HepG2 (cell line): Measurements from ENCODE around the gene C3orf62. TPM values are rescaled to one million over a fixed set of nuclear protein-coding genes. Genes with fewer than 3 reads are reported as not detected.

ENCODE experiments used
- DR1 ChIP-seq: sonication (generic); formaldehyde crosslinking; IDR thresholded peaks from 2 replicates; pipeline ENCODE4 v1.8.0; 2021; ENCODE audit warnings: mild to moderate bottlenecking, missing genetic modification reagents, inconsistent platforms
- GFI1 ChIP-seq: sonication (generic); formaldehyde crosslinking; IDR thresholded peaks from 2 replicates; pipeline ENCODE4 v1.5.0; 2020; ENCODE audit warnings: missing genetic modification reagents, mild to moderate bottlenecking, borderline replicate concordance
- GTF3A ChIP-seq: sonication (generic); formaldehyde crosslinking; conservative IDR thresholded peaks from 2 replicates; pipeline ENCODE4 v1.4.0; 2020; ENCODE audit warnings: mild to moderate bottlenecking, missing genetic modification reagents
- HNRNPK ChIP-seq: fragments of 200-400 bp; formaldehyde crosslinking; IDR thresholded peaks from 2 replicates; pipeline ENCODE4 v1.6.1; 2018; ENCODE audit warnings: low read length, low read depth, moderate library complexity, mild to moderate bottlenecking; ENCODE audit not compliant: poor library complexity, severe bottlenecking
- KAT7 ChIP-seq: IDR thresholded peaks from 2 replicates; pipeline ENCODE4 v1.6.1; 2018; ENCODE audit warnings: borderline replicate concordance, missing compliant biosample characterization
- KLF9 ChIP-seq: IDR thresholded peaks from 2 replicates; pipeline ENCODE4 v1.6.1; 2016; ENCODE audit warnings: low read depth
- PHF8 ChIP-seq: sonication (generic); formaldehyde crosslinking; IDR thresholded peaks from 2 replicates; pipeline ENCODE4 v1.5.0; 2020; ENCODE audit warnings: missing genetic modification reagents
- YEATS4 ChIP-seq: sonication (generic); formaldehyde crosslinking; IDR thresholded peaks from 2 replicates; pipeline ENCODE4 v1.4.0; 2020; ENCODE audit warnings: missing genetic modification reagents, borderline replicate concordance
- ZNF510 ChIP-seq: sonication (generic); formaldehyde crosslinking; IDR thresholded peaks from 2 replicates; pipeline ENCODE4 v1.4.0; 2020; ENCODE audit warnings: low read depth, mild to moderate bottlenecking, missing genetic modification reagents
- ZNF615 ChIP-seq: sonication (generic); formaldehyde crosslinking; IDR thresholded peaks from 2 replicates; pipeline ENCODE4 v1.5.0; 2020; ENCODE audit warnings: mild to moderate bottlenecking, missing genetic modification reagents, borderline replicate concordance
- ZSCAN20 ChIP-seq: sonication (generic); formaldehyde crosslinking; IDR thresholded peaks from 2 replicates; pipeline ENCODE4 v1.4.0; 2020; ENCODE audit warnings: missing genetic modification reagents, mild to moderate bottlenecking, borderline replicate concordance
- polyA plus RNA-seq, 8 experiments: library from polyadenylated mRNA; depleted of rRNA in 3 of 8; stranded (reverse) in 7 of 8; unstranded in 1 of 8; fragments of >200 nt; fragmentation: Illumina TruSeq in 4 of 8; extraction: Trizol in 4 of 8; gene quantifications; 2 replicates each; pipeline versions ENCODE4 v1.2.1 to v1.2.3, GENCODE V29; 2011 to 2016; ENCODE audit warnings: low read depth in 4 of 8, missing spikeins in 1 of 8, mixed read lengths in 1 of 8; ENCODE audit not compliant: insufficient read depth in 1 of 8
- total RNA-seq, 5 experiments: library from RNA; depleted of rRNA; stranded (reverse); fragments of >200 nt; fragmentation: Illumina TruSeq; extraction: Trizol; gene quantifications; 2 replicates each; pipeline ENCODE4 v1.2.3, GENCODE V29; 2016; ENCODE audit warnings: low read depth in 1 of 5
- TF ChIP-seq, protein P1 (sequence below): sonication (generic); formaldehyde crosslinking; IDR thresholded peaks from 2 replicates; pipeline ENCODE4 v1.4.0; 2020; ENCODE audit warnings: mild to moderate bottlenecking, missing genetic modification reagents
- TF ChIP-seq, protein P2 (sequence below): sonication (generic); formaldehyde crosslinking; IDR thresholded peaks from 2 replicates; pipeline ENCODE4 v1.4.0; 2020; ENCODE audit warnings: missing genetic modification reagents
- TF ChIP-seq, protein P3 (sequence below): sonication (generic); formaldehyde crosslinking; IDR thresholded peaks from 2 replicates; pipeline ENCODE4 v1.8.0; 2022; ENCODE audit warnings: missing genetic modification reagents, low read depth, mild to moderate bottlenecking, borderline replicate concordance
- TF ChIP-seq, protein P4 (sequence below): sonication (generic); formaldehyde crosslinking; IDR thresholded peaks from 2 replicates; pipeline ENCODE4 v1.5.1; 2020; ENCODE audit warnings: mild to moderate bottlenecking, missing genetic modification reagents, borderline replicate concordance

C3orf62 gene
- total and polyA plus RNA-seq, 2 of the 13 experiments (the other 11 are each of a cell fraction or from before 2014, with no cell fraction given) = 1.6 to 3.9 TPM

DNA sequence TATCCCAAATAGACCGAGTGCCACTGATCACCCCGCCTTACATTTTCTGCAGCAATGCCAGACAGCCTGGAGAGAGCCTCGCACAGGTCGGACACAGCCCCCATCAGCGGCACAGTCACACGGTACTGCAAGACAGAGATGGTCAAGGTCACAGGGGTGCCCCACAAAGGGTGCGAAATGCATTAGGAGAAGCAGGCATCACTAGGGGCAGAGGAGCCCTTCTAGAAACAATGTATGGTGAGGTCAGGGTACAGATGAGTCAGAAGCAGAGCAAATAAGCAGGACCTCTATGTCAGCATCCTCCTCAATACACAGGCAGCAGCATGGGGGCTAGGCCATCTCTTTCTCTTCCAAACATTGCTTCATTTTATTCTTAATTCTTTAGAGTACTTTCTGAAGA lies 21.5 kb upstream of the C3orf62 start (continued):
- TF ChIP-seq, protein P1, sequence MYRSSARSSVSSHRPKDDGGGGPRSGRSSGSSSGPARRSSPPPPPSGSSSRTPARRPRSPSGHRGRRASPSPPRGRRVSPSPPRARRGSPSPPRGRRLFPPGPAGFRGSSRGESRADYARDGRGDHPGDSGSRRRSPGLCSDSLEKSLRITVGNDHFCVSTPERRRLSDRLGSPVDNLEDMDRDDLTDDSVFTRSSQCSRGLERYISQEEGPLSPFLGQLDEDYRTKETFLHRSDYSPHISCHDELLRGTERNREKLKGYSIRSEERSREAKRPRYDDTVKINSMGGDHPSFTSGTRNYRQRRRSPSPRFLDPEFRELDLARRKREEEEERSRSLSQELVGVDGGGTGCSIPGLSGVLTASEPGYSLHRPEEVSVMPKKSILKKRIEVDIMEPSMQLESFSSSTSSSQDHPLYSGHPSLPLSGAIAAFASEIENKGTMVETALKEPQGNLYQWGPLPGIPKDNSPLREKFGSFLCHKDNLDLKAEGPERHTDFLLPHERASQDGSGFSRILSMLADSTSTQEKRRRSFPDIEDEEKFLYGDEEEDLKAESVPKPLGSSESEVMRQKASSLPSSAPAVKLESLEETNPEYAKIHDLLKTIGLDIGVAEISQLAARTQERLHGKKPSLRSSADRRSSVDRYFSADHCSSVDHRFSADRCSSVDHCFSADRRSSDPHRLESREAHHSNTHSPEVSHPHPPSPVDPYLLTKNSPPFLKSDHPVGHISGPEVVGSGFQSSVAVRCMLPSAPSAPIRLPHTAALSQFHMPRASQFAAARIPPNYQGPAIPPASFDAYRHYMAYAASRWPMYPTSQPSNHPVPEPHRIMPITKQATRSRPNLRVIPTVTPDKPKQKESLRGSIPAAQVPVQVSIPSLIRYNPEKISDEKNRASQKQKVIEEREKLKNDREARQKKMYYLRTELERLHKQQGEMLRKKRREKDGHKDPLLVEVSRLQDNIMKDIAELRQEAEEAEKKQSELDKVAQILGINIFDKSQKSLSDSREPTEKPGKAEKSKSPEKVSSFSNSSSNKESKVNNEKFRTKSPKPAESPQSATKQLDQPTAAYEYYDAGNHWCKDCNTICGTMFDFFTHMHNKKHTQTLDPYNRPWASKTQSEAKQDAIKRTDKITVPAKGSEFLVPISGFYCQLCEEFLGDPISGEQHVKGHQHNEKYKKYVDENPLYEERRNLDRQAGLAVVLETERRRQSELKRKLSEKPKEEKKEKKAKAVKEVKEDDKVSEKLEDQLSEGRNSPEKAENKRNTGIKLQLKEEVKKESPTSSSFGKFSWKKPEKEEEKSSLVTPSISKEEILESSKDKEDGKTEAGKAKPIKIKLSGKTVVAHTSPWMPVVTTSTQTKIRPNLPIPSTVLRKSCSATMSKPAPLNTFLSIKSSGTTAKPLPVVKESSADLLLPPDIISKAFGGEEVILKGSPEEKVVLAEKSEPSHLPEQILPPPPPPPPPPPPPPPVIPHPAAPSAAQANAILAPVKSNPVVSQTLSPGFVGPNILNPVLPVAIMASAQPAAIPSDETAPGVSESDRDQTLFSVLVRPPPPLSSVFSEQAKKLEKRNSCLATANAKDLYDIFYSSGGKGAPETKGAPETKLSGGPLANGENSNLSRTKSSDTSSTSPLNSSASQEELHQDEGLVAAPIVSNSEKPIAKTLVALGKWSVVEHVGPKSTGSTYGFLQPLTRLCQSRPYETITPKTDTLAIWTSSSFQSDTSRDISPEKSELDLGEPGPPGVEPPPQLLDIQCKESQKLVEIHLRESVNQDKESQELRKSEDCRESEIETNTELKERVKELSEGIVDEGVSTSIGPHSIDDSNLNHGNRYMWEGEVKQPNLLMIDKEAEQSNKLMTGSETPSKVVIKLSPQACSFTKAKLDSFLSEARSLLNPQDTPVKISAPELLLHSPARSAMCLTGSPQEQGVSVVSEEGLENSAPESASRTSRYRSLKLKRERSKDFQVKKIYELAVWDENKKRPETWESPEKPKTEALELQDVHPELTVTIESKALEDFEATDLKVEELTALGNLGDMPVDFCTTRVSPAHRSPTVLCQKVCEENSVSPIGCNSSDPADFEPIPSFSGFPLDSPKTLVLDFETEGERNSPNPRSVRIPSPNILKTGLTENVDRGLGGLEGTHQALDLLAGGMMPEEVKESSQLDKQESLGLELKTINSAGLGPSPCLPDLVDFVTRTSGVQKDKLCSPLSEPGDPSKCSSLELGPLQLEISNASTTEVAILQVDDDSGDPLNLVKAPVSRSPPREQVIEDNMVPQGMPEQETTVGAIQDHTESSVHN = no peak
- TF ChIP-seq, protein P2, sequence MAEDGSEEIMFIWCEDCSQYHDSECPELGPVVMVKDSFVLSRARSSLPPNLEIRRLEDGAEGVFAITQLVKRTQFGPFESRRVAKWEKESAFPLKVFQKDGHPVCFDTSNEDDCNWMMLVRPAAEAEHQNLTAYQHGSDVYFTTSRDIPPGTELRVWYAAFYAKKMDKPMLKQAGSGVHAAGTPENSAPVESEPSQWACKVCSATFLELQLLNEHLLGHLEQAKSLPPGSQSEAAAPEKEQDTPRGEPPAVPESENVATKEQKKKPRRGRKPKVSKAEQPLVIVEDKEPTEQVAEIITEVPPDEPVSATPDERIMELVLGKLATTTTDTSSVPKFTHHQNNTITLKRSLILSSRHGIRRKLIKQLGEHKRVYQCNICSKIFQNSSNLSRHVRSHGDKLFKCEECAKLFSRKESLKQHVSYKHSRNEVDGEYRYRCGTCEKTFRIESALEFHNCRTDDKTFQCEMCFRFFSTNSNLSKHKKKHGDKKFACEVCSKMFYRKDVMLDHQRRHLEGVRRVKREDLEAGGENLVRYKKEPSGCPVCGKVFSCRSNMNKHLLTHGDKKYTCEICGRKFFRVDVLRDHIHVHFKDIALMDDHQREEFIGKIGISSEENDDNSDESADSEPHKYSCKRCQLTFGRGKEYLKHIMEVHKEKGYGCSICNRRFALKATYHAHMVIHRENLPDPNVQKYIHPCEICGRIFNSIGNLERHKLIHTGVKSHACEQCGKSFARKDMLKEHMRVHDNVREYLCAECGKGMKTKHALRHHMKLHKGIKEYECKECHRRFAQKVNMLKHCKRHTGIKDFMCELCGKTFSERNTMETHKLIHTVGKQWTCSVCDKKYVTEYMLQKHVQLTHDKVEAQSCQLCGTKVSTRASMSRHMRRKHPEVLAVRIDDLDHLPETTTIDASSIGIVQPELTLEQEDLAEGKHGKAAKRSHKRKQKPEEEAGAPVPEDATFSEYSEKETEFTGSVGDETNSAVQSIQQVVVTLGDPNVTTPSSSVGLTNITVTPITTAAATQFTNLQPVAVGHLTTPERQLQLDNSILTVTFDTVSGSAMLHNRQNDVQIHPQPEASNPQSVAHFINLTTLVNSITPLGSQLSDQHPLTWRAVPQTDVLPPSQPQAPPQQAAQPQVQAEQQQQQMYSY (CRISPR knock-in tag) = no peak
- TF ChIP-seq YEATS4 = no peak
- no peak for TF ChIP-seq KAT7 (CRISPR knock-in tag)
- no peak for TF ChIP-seq HNRNPK
- no peak for TF ChIP-seq ZNF510 (CRISPR knock-in tag)
- TF ChIP-seq, protein P3, sequence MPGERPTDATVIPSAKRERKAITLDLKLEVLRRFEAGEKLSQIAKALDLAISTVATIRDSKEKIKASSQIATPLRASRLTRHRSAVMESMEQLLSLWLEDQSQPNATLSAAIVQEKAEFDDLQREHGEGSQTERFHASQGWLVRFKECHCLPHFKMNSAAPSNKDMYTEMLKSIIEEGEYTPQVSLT (CRISPR knock-in tag) = no peak
- no peak for TF ChIP-seq GFI1 (CRISPR knock-in tag)
- TF ChIP-seq KLF9 = no peak
- TF ChIP-seq PHF8 (CRISPR knock-in tag) = no peak
- no peak for TF ChIP-seq ZNF615 (CRISPR knock-in tag)
- no peak for TF ChIP-seq DR1 (CRISPR knock-in tag)
- TF ChIP-seq ZSCAN20 (CRISPR knock-in tag) = no peak
- TF ChIP-seq, protein P4, sequence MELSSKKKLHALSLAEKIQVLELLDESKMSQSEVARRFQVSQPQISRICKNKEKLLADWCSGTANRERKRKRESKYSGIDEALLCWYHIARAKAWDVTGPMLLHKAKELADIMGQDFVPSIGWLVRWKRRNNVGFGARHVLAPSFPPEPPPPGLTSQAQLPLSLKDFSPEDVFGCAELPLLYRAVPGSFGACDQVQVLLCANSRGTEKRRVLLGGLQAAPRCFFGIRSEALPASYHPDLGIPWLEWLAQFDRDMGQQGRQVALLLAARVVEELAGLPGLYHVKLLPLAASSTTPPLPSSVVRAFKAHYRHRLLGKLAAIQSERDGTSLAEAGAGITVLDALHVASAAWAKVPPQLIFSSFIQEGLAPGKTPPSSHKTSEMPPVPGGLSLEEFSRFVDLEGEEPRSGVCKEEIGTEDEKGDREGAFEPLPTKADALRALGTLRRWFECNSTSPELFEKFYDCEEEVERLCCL = no peak
- no peak for TF ChIP-seq GTF3A (CRISPR knock-in tag)
